ENCODE measurements around the gene EZH2.

Gene EZH2

DNA sequence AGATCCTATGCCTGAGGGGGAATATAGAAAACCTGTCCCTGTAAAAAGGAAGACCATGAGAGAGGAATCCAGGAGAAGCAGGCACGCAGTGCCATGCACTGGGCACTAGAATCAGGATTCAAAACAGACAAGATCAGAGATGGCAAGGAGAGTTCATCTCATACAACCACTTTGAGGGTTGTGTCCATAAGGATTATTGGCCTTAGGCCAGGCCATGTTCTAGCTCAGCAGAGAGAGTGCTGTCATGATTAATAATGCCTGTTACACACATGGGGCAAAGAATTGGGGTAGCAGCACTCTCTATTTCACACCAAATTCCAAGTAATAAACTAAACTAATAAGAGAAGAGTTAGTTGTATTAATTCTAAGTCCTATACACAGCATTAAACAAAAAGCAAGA, 29.1 kb downstream of the EZH2 start:
- DNase-seq, result no peak

- DNase-seq, result no peak
Observed at GRCh38 chr7:148852272-148852671, 31.8 kb downstream of the EZH2 start.

DNA sequence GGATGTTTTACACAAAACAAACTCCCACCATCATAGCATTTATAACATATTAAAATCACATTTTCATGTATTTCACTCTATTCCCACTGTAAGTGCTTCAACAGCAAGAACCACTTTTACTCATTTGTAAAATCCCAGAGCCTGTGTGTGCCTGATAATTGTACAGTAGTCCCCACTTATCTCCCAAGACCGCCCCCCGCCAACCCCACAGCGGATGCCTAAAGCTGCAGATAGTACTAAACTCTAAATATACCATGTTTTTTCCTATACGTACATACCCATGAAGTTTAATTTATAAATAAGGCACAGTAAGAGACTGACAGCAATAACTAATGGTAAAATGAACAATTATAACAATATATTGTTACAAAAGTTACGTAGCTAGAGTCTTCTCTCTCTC, 33.5 kb downstream of the EZH2 start:
- no peak for DNase-seq

DNA sequence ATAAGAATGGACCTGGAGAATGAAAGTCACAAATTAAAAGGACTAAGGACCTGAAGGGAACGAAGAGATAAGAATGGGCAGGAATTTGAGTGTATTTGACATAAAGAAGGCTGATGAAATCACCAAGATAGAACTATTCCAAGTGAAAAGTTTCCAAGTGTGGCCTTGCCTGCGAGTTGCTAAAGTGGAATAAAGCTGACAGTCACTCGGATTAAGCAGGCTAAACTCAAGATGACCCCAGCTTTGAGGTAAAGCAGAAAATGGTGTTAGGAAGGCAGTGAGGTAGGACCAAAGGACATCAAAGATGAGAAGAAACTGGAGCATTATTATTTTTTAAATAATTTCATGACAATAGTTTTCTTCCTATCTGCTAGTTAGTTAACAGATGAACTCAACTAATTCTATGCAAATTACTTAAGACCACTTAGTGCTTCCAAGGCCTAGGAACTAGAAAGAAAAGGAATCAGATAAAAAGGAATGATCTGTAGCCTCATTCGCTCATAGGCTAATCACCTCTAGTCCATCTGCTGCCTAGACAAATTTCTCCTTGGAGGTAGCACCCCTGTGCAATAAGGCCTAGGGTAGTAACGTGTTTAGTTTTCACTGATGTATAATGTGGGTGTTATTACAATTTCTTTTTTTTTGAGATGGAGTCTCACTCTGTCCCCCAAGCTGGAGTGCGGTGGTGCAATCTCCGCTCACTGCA, 34.5 kb downstream of the EZH2 start:
- DNase-seq, result no peak

DNA sequence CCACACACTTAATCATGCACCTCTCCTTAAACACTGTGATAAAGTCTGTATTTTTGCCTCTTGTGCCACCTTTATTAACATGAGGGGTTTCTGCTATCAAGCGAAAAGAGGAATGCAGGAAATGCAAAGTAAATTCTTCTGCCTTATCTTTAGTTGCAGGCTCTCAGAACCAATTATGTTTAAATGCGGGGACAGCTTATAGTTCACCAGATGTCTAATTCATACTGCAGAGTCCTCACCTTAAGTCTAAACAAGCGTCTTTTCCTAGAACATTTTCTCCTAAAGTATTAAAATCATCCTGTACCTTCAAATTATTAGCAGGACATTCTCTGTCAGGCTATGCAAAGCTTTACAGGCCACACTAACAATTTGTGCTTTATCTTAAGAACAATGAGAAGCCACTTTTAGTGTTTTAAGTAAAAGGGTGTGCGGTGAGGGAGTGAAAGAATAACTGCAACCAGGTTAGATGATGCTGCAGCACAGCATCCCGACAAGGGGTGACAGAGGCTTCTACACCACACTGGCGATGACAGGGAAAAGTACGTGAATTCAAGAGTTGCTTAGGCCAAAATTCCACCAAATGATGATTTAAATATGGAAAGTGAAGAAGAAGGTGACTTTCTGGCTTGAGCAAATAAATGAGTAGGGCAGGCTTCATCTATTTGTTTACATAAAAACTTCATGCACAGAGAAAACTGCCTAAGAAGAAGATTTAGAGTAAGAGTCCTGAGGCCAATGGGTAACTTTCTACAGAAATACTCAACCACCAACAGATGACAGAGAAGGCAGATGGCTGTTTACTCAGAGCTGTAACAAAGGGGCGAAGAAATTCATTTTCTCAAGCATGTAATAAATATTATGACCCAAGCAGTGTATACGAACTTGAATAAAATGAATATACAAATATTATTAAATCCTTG, 36.0 kb downstream of the EZH2 start:
- no peak for DNase-seq

- DNase-seq, result no peak
Observed at GRCh38 chr7:148838905-148839304, 45.2 kb downstream of the EZH2 start.

GRCh38 chr7:148835854-148836253, 48.2 kb downstream of the EZH2 start:
- DNase-seq, result no peak

DNA sequence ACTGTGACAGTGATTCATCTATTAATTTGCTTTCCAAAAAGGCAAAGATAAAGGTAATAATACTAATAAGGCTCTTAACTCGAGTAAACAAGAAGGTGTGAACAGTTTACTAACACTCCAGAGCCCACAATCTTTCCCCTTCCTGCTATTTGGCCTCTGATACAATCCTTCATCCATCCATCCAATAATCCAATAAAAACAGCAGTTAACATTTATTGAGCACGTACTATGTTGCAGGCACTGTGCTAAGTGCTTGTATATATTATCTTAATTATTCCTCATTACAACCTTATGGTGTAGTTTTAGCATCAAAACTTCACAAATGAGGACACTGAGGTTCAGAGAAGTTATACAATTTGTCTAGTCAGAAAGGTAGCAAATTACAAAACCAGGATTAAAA, 49.5 kb downstream of the EZH2 start:
- DNase-seq, result no peak

- no peak for DNase-seq
Observed at GRCh38 chr7:148831782-148832181, 52.3 kb downstream of the EZH2 start.

DNA sequence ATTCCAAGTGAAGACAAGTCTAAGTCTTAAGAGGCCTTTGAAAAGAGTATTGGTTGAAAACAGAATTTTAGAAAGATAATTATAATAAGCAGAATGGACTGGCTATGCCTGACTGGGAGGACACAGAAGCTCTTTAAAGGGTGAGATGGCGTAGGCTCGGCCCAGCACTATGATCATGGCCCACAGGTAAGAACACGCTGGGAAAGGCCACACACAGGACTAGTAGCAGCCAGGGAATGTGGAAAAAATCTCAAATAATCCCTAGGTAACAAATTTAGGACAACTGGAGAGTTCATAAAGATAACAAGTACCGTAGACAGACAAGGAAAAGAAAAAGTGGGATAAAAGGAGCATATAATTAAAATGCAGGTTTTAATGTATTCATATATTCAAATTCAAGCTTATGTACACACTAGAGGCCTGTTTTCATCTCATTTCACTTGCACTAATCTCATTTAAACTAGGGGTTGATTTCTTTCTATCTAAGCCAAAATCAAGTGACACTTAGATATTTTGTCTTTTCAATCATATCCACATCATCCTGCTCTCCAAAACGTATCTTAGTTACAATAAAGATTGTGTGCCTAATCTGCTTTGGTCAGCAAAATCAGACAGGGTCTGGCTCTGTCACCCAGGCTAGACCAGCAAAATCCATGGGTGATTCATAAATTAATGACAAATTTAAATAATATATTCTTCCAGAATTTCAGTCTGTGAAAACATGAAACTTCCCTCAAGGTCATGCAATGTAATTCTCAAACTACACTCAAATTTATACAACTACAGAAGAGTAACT, 53.0 kb downstream of the EZH2 start:
- DNase-seq, result no peak

DNA sequence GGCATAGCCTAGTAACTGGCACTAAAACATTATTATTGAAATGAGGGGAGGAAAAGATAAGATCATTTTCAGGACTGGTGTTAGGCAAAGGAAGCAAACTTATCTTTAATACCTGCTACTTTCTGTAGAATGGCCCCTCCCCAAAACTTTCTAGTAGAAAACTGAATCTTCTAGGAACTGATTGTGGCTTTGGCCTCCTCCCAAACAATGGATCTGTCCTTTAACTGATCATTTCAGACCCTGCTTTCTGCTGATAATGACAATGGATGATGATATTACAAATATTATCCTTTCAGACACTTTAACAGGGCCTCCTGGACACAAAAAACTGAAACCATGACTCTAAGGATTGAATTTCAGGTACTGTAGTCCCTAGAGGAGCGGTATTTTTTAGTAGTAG, 55.1 kb downstream of the EZH2 start:
- no peak for DNase-seq

- DNase-seq, result no peak
Observed at GRCh38 chr7:148825338-148825737, 58.8 kb downstream of the EZH2 start.

DNA sequence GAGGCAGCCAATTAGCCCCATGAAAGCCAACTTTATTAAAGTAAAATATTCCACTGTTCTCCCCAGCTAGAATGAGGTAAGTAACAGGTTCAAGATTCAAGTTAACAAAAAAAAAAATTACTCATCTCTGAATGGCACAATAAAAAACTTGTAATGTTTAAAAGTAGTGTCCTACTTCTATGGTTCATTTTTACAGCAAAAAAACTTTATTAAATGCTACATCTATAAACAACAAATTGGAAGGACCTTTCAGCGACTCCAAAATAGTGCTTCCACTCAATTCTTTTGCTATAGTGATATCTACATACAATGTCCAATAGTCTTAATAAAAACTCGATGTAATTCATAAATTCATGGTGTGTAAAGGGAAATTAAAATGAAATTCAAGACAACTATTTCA, 59.2 kb downstream of the EZH2 start:
- no peak for DNase-seq

- DNase-seq, result no peak
Observed at GRCh38 chr7:148821422-148821821, 62.7 kb downstream of the EZH2 start.

- DNase-seq, result no peak
Observed at GRCh38 chr7:148819697-148820360, 64.3 kb downstream of the EZH2 start.

GRCh38 chr7:148815612-148816011, 68.5 kb downstream of the EZH2 start:
- no peak for DNase-seq

- DNase-seq, result no peak
Observed at GRCh38 chr7:148814922-148815559, 69.0 kb downstream of the EZH2 start.

DNA sequence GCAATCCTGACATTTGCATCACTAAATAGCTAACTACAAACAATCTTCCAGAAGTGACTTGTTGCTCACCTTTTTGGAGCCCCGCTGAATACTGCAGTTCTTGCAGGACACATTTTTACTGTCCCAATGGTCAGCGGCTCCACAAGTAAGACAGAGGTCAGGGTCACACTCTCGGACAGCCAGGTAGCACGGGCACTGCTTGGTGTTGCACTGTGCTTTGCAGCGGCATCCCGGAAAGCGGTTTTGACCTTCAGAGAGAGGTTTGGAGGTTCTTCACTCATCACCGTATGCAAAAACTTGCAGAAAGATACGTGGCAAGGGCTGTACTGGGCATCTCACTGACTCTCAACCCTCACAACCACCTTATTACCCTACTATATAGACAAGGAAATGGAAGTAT, 70.2 kb downstream of the EZH2 start:
- no peak for DNase-seq

- DNase-seq, result no peak
Observed at GRCh38 chr7:148811892-148812291, 72.2 kb downstream of the EZH2 start.

DNA sequence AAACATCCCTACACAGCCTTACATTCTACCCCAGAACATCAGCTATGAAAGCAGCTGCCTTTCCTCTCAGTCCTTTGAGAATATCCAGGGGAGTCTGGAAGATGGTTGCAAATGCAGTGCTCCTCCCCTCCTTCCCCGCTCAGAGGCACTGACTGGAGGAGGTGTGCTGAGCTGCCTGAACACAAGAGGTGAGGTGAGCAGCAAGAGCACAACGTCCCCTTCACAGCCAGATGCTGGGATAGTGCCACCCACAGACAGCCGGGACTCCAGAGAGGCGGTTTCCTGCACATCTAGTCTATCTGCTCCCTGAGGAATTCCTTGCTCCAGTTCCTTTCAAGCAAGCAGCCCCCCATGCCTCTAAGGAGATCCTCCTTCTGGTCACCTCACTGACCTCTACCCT, 74.2 kb downstream of the EZH2 start:
- DNase-seq, result no peak

DNA sequence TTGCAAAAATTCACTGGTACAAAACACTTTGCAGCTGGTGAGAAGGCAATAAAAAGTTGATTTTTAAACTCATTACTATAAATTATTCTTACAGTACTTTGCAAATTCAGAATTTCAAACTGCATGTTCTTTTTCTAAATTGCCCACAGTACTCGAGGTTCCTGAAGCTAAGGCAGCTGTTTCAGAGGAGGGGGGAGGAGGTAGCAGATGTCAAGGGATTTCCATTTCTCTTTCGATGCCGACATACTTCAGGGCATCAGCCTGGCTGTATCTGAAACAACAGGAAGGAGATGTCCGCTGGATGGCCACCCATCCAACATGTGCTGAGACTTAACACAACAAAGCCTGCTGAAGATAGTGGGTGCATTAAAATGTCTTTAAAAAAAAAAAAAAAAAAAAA, 76.7 kb downstream of the EZH2 start:
- DNase-seq, result no peak

DNA sequence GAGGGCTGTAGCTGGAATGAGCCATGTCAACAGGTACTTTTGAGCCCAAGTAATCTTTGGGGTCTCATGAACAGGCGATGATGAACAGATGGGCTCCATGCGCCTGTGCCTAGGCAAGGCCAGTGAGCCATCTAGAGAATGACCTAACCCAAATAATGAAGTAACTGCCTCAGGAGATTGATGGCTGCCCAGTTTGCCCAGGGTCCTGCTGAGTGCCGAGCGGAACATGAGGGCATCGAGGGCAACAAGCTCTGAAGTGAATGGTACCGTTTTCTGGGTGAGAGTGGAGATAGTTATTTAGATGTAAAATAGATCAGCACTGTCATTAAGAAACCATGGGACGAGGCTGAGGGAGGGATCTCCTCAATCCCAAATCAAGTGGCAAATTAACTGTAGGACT, 77.9 kb downstream of the EZH2 start:
- no peak for DNase-seq

Measured in activated CD4-positive, alpha-beta T cell treated with anti-CD3 and anti-CD28 coated beads, Interleukin-2, amount 50 U/mL, for 4 hours (primary cell).